T47D (cell line): ENCODE measurements around the gene CAMK1D.

ENCODE experiments used
- DNase-seq, 2 experiments: peaks; one replicate each; pipeline versions ENCODE4 v3.0.0 to v3.0.0-alpha.2; 2011 to 2012; ENCODE audit warnings: low read depth in 1 of 2, low spot score in 1 of 2
- JUND ChIP-seq: IDR thresholded peaks from 2 replicates; pipeline ENCODE4 v1.6.1; 2012; ENCODE audit warnings: low read depth
- in situ Hi-C: cut with HindIII; loops from 2 replicates; pipeline ENCODE4 v1.10.0; 2016; ENCODE audit warnings: low sequenced_read_pairs, low pct_unique_long_range_greater_than_20kb

The CAMK1D gene

GRCh38 chr10:12389154-12389734 lies 39.9 kb downstream of the CAMK1D start:
- no peak for TF ChIP-seq JUND
- in situ Hi-C loops: no loop called here

GRCh38 chr10:12390733-12391132 lies 41.4 kb downstream of the CAMK1D start:
- TF ChIP-seq JUND: no peak
- in situ Hi-C loops: no loop called here
- no peak for DNase-seq

More at GRCh38 chr10:12389154-12389734, 39.9 kb downstream of the CAMK1D start:
- peak; percentile 39 to 85 for DNase-seq

GRCh38 chr10:12391206-12391605 lies 41.9 kb downstream of the CAMK1D start:
- no peak for DNase-seq
- TF ChIP-seq JUND: no peak
- in situ Hi-C loops: no loop called here

GRCh38 chr10:12393831-12394230 lies 44.5 kb downstream of the CAMK1D start:
- TF ChIP-seq JUND: no peak
- DNase-seq: no peak
- in situ Hi-C loops: no loop called here

- no peak for DNase-seq
- in situ Hi-C loops: no loop called here
- TF ChIP-seq JUND: no peak
These were observed 45.1 kb downstream of the CAMK1D start for GRCh38 chr10:12394241-12395033.

GRCh38 chr10:12396093-12396492 lies 46.7 kb downstream of the CAMK1D start:
- DNase-seq: no peak
- in situ Hi-C loops: no loop called here
- no peak for TF ChIP-seq JUND

GRCh38 chr10:12396567-12396966 lies 47.2 kb downstream of the CAMK1D start:
- no peak for TF ChIP-seq JUND
- in situ Hi-C loops: no loop called here

GRCh38 chr10:12397147-12397896 lies 48.0 kb downstream of the CAMK1D start:
- DNase-seq: no peak
- in situ Hi-C loops: no loop called here
- no peak for TF ChIP-seq JUND

More at GRCh38 chr10:12396567-12396966, 47.2 kb downstream of the CAMK1D start:
- no peak for DNase-seq

- no peak for TF ChIP-seq JUND
- in situ Hi-C loops: no loop called here
These were observed 48.6 kb downstream of the CAMK1D start for GRCh38 chr10:12397941-12398340.

GRCh38 chr10:12400266-12400931 lies 51.1 kb downstream of the CAMK1D start:
- no peak for TF ChIP-seq JUND
- in situ Hi-C loops: no loop called here
- DNase-seq: no peak

More at GRCh38 chr10:12397941-12398340, 48.6 kb downstream of the CAMK1D start:
- DNase-seq: no peak

GRCh38 chr10:12401466-12401865 lies 52.1 kb downstream of the CAMK1D start:
- no peak for DNase-seq
- TF ChIP-seq JUND: no peak
- in situ Hi-C loops: no loop called here

GRCh38 chr10:12403119-12403518 lies 53.8 kb downstream of the CAMK1D start:
- no peak for DNase-seq
- TF ChIP-seq JUND: no peak

More at GRCh38 chr10:12403119-12403518, 53.8 kb downstream of the CAMK1D start:
- in situ Hi-C loops: no loop called here
